Uterus (tissue), 4 donors: ENCODE measurements around the gene P2RX5. TPM values are rescaled to one million over a fixed set of nuclear protein-coding genes. Genes with fewer than 3 reads are reported as not detected.

ENCODE experiments used
- DNase-seq, 2 donors: peaks; one replicate each; pipeline ENCODE4 v3.0.0-alpha.2; 2019 to 2020
- H3K27ac ChIP-seq, 2 donors: fragments of 200-600 bp; sonication (generic); 1 replicate in 1 of 2; 2 replicates in 1 of 2; pipeline ENCODE4 v1.5.1; 2016 to 2018
- H3K27me3 ChIP-seq, 2 donors: fragments of 200-600 bp; sonication (generic); one replicate each; pipeline ENCODE4 v1.5.1; 2018 to 2019; ENCODE audit warnings: control low read depth in 1 of 2
- H3K36me3 ChIP-seq, 2 donors: fragments of 200-600 bp; sonication (generic); one replicate each; pipeline ENCODE4 v1.5.1; 2019; ENCODE audit warnings: control low read depth in 1 of 2
- H3K4me1 ChIP-seq, 2 donors: fragments of 200-600 bp; sonication (generic); one replicate each; pipeline ENCODE4 v1.5.1; 2018 to 2019; ENCODE audit warnings: control low read depth in 1 of 2
- H3K4me3 ChIP-seq, 2 donors: fragments of 200-600 bp; sonication (generic); 1 replicate in 1 of 2; 2 replicates in 1 of 2; pipeline ENCODE4 v1.5.1; 2018 to 2019; ENCODE audit warnings: mild to moderate bottlenecking in 1 of 2
- H3K9me3 ChIP-seq, 2 donors: fragments of 200-600 bp; sonication (generic); one replicate each; pipeline ENCODE4 v1.5.1; 2019; ENCODE audit warnings: control low read depth in 1 of 2
- POLR2A ChIP-seq, 2 donors: fragments of 450-650 bp; IDR thresholded peaks; one replicate each; pipeline ENCODE4 v1.6.1; 2016; ENCODE audit warnings: antibody characterized with exemption in 2 of 2, mild to moderate bottlenecking in 1 of 2, moderate library complexity in 1 of 2
- intact Hi-C: fragments of 100-400 bp; cut with DNase I; formaldehyde crosslinking; loops from one replicate; pipeline ENCODE4 v1.15.1; 2023; ENCODE audit warnings: low total_unique reads
- total RNA-seq, 4 donors: library from RNA; depleted of rRNA in 3 of 4; stranded (reverse); fragments of >200 nt in 3 of 4; gene quantifications; one replicate each; pipeline versions ENCODE4 v1.1.0 to v1.2.4, GENCODE V29; 2014 to 2023
- TF ChIP-seq, protein P1 (sequence below), 4 experiments: fragments of 200-600 bp in 2 of 4; fragments of 450-650 bp in 2 of 4; sonication (generic) in 2 of 4; IDR thresholded peaks; one replicate each; pipeline ENCODE4 v1.5.1; 2016 to 2019; ENCODE audit warnings: antibody characterized with exemption in 4 of 4, mild to moderate bottlenecking in 2 of 4, moderate library complexity in 1 of 4
- donor health status: DM: yes; HTN: yes; CAD: no.

The P2RX5 gene
- total RNA-seq, 4 donors from 2014 or later: 0.51 to 8.2 (median 1.1) TPM

DNA sequence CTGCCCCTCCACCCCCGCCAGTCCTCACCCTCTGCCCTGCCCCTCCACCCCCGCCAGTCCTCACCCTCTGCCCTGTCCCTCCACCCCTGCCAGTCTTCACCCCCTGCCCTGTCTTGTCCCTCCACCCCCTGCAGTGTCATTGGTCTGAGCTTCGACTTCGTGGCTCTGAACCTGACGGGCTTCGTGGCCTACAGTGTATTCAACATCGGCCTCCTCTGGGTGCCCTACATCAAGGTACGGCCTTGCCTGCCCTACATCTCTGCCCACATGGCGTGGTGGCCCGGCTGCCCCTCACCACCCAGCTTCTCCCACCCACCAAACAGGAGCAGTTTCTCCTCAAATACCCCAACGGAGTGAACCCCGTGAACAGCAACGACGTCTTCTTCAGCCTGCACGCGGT, 39.6 kb downstream of the P2RX5 start:
- H3K4me3 ChIP-seq: no peak overlapping the region
- TF ChIP-seq POLR2A (IDR thresholded peaks at IDR 0.05): no peak
- TF ChIP-seq, protein P1, sequence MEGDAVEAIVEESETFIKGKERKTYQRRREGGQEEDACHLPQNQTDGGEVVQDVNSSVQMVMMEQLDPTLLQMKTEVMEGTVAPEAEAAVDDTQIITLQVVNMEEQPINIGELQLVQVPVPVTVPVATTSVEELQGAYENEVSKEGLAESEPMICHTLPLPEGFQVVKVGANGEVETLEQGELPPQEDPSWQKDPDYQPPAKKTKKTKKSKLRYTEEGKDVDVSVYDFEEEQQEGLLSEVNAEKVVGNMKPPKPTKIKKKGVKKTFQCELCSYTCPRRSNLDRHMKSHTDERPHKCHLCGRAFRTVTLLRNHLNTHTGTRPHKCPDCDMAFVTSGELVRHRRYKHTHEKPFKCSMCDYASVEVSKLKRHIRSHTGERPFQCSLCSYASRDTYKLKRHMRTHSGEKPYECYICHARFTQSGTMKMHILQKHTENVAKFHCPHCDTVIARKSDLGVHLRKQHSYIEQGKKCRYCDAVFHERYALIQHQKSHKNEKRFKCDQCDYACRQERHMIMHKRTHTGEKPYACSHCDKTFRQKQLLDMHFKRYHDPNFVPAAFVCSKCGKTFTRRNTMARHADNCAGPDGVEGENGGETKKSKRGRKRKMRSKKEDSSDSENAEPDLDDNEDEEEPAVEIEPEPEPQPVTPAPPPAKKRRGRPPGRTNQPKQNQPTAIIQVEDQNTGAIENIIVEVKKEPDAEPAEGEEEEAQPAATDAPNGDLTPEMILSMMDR (IDR thresholded peaks at IDR 0.05): no peak
- H3K27ac ChIP-seq: no peak overlapping the region
- no peaks in the 10 kb centered on the region for H3K9me3 ChIP-seq
- intact Hi-C loops: no loop called here
- H3K27me3 ChIP-seq: no peaks in the 10 kb centered on the region
- H3K36me3 ChIP-seq: no peaks in the 10 kb centered on the region
- peaks cover 7 to 9% of the 10 kb centered on the region in 2 donors for H3K4me1 ChIP-seq
- DNase-seq: no peak

DNA sequence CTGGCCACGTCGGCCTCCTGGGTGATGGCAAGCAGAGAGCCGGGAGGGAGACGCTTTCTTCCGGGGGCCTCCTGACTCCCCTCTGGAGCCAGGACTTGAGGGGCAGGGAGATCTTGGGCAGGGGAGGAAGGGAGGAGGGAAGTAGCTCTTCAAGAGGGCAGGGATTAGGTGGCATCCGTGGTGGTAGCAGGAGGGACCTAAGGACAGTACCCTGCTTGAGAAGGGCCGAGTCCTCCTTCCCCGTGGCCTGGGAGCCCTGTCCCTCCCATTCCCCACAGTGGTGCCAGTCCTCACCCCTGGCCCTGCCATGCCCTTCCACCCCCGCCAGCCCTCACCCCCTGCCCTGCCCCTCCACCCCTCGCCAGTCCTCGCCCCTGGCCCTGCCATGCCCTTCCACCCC, 40.2 kb downstream of the P2RX5 start:
- H3K4me1 ChIP-seq: peaks cover 7 to 9% of the 10 kb centered on the region in 2 donors

DNA sequence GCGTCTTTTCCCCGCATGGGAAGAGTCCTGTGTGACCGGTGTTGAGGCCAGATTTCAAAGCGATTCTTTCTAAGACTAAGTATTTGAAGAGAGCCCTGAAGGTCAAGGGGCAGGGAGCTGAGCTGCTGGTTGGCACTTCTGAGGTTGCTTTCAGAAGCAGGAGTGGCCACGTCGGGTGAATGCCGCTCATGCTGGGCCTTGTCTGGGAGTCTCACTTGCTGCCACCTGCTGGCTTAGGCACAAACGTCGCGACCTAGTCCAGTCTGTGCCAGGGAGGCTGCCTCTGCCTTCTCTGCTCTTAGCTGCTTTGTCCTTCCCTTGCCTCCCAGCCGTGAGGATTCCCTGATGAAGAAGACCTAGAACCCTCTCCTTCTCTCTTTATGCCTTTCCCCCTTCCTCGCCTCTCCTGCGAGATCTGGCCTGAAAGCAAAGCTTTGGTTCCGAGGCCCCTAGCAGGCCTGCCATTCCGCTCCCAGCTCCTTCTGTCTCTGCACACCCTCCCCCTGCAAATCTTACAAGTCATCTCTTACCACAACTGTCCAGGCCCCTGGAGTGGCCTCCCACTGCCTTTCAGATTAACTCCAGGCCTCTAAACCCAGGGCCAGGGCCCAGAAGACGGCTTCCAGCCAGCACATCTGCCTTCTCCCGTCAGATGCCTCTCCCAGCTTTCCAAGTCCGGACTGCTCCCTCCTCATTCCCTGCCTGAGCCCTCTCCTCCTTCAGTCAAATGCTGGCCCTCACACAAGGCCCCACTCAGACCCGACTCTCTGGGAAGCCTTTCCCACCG, 48.0 kb downstream of the P2RX5 start:
- Histone ChIP-seq H3K36me3 (no peaks in the 10 kb centered on the region), H3K4me3 (no peak overlapping the region), H3K4me1 (no peaks in the 10 kb centered on the region), H3K27ac (no peak overlapping the region), H3K9me3 (no peaks in the 10 kb centered on the region), H3K27me3 (no peaks in the 10 kb centered on the region)
- peak in 1 of 2 donors; percentile 38 for DNase-seq
- TF ChIP-seq, protein P1 (IDR thresholded peaks at IDR 0.05): peak in 2 of 4 experiments; percentile 12 to 16
- TF ChIP-seq POLR2A (IDR thresholded peaks at IDR 0.05): no peak
- intact Hi-C loops: no loop called here

More for the DNA sequence above, 40.2 kb downstream of the P2RX5 start:
- intact Hi-C loops: no loop called here
- TF ChIP-seq, protein P1 (IDR thresholded peaks at IDR 0.05): no peak
- no peak for TF ChIP-seq POLR2A (IDR thresholded peaks at IDR 0.05)
- Histone ChIP-seq H3K9me3 (no peaks in the 10 kb centered on the region), H3K27me3 (no peaks in the 10 kb centered on the region), H3K36me3 (no peaks in the 10 kb centered on the region), H3K27ac (no peak overlapping the region), H3K4me3 (no peak overlapping the region)
- DNase-seq: no peak

DNA sequence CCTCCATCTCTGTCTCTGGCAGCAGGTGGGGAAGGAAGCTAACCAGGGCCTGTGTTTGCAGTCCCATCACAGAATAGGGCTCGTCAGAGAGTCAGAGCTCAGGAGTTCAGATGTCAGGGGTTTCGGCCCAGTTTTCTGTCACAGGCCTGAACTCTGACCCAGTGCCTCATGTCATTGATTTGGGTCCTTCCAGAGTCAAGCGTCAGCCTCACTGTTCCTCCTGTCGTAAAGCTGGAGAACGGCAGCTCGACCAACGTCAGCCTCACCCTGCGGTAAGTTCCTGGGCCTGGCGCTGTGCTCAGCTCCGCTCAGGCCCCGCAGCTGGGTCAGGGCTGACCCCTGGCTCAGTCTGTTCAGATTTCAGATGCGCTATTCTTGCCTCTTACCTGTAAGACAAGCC, 48.7 kb downstream of the P2RX5 start:
- H3K4me1 ChIP-seq: no peaks in the 10 kb centered on the region
- no peak overlapping the region for H3K27ac ChIP-seq
- no peaks in the 10 kb centered on the region for H3K27me3 ChIP-seq
- no peaks in the 10 kb centered on the region for H3K9me3 ChIP-seq
- DNase-seq: no peak
- TF ChIP-seq, protein P1 (IDR thresholded peaks at IDR 0.05): no peak
- TF ChIP-seq POLR2A (IDR thresholded peaks at IDR 0.05): no peak
- intact Hi-C loops: no loop called here
- H3K4me3 ChIP-seq: no peak overlapping the region
- no peaks in the 10 kb centered on the region for H3K36me3 ChIP-seq

DNA sequence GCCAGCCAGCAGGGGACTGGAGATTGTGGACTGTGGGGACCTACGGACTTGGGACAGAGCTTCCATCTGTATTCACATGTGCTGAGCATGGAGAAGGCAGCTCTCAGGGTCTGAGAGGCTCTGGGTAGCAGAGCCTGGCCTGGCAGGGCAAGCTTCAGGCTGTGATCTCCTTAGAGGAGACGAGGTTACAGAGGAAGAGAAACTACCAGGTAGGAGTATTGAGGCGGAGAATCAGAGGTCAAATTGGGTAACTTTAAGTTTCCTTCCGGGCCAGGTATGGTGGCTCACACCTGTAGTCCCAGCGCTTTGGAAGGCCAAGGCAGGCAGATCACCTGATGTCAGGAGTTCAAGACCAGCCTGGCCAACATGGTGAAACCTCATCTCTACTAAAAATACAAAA, 50.6 kb downstream of the P2RX5 start:
- H3K36me3 ChIP-seq: no peaks in the 10 kb centered on the region
- no peak overlapping the region for H3K27ac ChIP-seq
- no peaks in the 10 kb centered on the region for H3K4me1 ChIP-seq
- DNase-seq: no peak
- no peak overlapping the region for H3K4me3 ChIP-seq
- no peaks in the 10 kb centered on the region for H3K27me3 ChIP-seq
- no peaks in the 10 kb centered on the region for H3K9me3 ChIP-seq
- intact Hi-C loops: no loop called here
- TF ChIP-seq, protein P1 (IDR thresholded peaks at IDR 0.05): no peak
- no peak for TF ChIP-seq POLR2A (IDR thresholded peaks at IDR 0.05)
